Activated T-cell treated with anti-CD3 and anti-CD28 coated beads for 1 hour (primary cell): ENCODE results near the gene SLAMF9.

Source experiments
- DNase-seq: peaks from one replicate; pipeline ENCODE4 v3.0.0-alpha.2; 2020; ENCODE audit warnings: low read depth

The SLAMF9 gene

DNA sequence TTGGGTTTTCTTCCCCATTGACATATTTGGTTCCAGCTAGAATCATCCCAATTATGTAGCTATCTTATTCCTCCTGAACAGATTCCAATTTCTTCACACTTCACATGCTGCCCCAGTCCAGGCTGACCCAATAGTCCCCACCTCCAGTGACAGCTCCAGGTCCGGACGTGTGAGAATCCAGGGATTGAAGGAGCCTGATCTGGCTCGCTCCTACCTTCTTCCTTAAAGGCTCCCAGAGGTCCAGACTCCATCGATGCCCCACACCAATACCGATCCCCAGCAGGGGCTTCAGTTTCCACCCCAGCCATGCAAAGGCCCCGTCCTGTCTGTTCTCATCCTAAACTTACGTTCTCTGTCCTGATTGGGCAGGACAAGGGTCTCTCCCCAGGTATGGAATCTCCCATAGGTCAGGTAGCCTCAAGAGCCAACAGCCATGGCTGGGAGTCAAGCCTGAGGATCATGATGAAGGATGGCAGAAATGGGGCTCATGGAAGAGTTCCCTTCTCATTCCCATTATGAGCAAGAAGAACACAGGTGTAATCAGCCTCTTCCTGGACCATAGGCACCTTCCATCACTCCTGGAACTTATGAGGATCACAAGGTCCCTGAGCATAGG is 20.4 kb upstream of the SLAMF9 start:
- no peak for DNase-seq

GRCh38 chr1:159973350-159973940 is 19.4 kb upstream of the SLAMF9 start:
- DNase-seq, result no peak

DNA sequence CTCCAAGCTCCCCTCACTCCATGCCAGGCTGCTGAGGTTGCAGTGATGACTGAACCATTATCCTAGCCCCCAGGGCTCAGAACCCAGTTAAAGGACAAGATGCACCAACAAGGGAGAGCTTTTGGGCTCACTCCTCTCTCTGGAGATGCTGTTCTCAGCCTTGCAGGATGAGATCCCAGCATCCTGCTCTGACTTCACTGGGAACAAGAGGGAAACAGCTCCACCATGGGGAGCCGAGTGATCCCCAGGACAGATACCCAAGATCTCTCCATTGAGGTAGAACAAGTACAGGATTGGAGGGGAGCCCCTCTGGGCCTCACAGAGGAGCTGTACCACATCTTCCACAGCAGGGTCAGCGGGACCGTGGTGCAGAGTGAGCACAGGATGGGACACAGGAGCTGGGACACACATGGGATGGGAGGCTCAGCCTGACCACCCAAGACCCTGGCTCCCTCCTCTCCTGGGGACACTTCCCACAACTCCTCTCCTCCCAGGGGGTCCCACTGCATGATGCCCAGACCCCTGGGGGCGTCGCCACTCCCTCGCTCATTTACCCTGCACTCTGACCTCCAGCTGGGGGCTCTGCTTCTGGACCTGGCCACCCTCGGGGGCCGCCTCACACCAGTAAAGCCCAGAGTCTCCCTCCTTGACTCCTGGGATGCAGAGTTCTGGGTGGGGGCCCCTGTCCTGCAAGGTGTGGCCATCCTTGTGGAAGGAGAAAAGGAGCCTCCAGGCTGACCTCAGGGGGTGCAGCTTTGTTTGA is 18.6 kb upstream of the SLAMF9 start:
- no peak for DNase-seq

DNA sequence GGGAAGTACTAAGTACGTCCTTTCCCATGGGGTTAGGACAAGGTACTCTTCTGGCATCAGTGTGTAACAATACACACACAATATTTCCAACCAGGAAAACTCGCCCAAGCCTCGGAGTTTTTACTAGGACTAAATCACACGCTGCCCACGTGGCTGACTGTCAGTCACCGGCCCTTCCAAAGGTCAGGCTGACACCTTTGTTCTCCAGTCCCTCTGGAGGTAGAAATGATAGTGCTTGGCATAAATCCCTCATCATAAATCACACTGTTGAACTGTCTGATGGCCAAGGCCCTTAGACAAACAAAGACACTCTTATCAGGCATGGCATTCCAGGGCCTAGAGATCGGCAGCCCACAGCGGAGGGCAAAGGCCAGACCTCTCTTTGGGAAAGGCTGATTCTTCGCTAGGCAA is 16.9 kb upstream of the SLAMF9 start:
- DNase-seq, result no peak

- DNase-seq, result no peak
These were observed 14.9 kb upstream of the SLAMF9 start for GRCh38 chr1:159968901-159969300.

DNA sequence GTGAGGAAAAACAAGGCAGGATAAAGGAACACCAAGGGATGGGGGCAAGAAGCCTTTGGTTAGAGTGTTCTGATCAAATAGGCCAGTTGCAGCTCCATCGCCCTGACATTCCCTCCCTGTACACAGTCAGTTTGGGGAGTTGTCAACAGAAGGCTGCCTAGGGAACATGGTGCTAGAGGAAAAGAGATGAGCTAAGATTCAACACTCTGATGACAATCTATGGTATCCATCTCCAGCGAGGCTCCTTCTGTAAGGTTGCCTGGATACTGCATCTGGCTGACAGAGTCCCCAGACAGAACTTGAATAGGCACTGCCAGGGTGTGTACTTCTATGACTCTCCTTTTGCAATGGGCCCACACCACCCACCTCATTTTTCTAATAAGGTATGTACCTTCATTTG is 11.2 kb upstream of the SLAMF9 start:
- DNase-seq, result no peak

GRCh38 chr1:159964144-159964543 is 10.1 kb upstream of the SLAMF9 start:
- DNase-seq, result no peak

DNA sequence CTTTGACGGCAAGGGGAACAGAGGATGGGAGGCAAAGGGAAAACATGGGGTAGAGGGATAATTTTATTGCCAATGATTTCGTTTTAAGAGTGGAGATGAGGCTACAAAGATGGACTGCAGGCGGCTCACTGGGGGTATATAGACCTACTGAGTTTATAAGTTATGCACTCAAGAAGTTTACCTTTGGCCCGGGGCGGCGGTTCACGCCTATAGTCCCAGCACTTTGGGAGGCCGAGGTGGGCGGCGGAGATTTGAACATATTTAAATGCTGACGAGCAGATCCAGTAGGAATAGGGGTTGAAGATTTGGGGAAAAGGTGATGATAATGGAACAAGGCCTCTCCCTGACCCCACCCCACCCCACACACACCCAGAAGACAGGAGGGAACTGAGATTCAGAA is 8.1 kb upstream of the SLAMF9 start:
- DNase-seq, result no peak

GRCh38 chr1:159961636-159962035 is 7.6 kb upstream of the SLAMF9 start:
- no peak for DNase-seq

DNA sequence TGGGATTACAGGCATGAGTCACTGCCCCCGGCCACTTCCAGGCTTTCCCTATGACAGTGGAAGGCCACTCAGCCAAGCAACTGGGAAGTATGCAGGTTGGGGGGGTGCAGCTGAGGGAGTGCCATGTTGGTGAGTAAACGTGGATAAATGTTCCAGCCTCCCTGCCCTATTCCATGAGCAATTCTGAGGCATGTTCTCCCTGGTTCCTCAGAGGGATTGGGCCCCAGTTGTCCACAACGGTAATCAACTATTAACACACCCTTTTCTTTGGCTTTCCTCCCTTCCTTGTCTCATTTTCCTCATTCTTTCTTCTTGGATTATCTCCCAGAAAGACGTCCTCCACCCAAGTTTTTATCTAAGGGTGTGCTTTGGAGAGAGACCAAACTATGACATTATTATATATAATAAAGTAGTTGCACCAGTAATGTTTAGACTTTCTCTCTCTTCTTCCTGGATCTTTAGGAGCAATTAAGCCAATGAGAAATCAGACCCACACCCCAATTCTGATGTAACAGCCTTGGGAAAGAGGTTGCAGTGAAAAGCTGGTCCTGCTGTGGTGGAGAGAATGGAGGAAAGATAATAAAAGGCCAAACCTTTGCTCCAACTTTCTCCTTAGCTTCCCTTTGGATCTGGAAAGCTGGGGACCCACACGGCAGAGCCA is 6.8 kb upstream of the SLAMF9 start:
- no peak for DNase-seq

GRCh38 chr1:159959451-159959850 is 5.4 kb upstream of the SLAMF9 start:
- no peak for DNase-seq

DNA sequence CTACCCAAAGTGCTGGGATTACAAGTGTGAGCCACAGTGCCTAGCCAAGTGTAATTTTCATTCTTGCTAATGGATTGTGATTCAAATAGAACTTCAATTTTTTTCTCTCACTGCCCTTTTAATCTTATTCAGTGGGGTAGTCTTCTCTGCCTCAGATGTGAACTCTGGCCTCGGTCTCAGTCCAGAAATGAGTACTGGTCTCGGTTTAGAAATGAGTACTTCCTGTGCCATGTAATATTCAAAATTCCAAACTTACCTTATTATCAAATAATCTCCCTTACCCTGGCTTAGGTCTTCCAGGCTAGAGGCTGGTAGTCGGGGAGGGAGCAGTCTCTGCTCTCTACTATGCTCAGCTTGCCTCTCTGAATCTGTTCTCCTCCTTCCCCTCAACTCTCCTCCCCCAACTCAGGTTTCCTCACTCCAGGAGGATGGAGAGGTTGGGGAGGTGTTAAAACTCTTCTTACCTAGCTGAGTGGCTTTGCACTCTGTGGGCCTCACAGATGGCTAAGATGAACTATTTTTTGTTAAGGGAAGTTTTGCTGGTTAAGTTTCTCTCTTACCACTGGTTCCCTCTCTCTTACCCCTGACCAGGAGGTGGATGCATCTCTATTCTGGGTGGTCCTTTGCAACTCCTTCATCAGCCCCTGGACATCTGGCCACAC is 4.8 kb upstream of the SLAMF9 start:
- no peak for DNase-seq

DNA sequence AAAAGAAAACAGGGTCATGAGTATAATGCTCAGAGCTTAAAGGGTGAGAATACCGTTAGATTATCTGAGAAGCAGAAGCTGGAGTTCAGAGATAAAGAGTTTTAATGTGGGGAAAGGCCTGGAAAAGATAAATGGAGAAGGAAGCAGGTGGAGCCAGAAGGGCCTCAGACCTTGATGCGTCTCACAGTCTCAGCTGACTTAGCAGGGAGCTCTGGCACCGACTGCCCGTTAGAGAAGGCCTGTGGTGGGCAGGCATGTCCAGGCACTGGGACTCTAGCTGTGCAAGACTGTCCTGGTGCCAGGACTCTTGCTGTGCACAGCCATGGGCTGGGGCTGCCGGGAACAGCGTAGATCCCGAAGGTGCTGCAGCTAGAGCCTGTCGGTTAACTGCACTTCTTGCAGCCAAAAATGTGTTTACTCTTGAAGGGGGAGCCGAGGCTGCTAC is 3.8 kb upstream of the SLAMF9 start:
- no peak for DNase-seq

- no peak for DNase-seq
These were observed 1.4 kb upstream of the SLAMF9 start for GRCh38 chr1:159955456-159955855.

DNA sequence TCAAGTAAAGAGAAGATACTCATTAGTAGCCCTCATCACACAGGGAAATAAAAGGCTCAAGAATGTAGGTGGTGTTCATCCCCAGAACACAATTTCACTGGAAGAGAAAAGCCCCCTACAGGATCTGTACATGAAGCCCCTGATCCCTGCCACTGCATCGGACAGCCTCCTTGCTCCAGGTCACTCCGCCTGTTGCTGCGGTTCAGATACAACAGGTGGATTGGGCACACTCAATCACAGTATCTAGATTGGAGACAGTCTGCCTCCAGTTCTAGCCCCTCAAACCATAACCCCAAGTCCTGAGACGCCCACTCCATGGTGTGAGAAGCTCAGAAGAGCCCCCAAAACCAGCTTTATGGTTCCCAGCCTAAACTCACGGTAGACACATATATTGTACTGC is 1.1 kb downstream of the SLAMF9 start:
- no peak for DNase-seq

- no peak for DNase-seq
These were observed 2.5 kb downstream of the SLAMF9 start for GRCh38 chr1:159951551-159951950.

GRCh38 chr1:159951016-159951415 is 3.0 kb downstream of the SLAMF9 start:
- DNase-seq, result no peak

DNA sequence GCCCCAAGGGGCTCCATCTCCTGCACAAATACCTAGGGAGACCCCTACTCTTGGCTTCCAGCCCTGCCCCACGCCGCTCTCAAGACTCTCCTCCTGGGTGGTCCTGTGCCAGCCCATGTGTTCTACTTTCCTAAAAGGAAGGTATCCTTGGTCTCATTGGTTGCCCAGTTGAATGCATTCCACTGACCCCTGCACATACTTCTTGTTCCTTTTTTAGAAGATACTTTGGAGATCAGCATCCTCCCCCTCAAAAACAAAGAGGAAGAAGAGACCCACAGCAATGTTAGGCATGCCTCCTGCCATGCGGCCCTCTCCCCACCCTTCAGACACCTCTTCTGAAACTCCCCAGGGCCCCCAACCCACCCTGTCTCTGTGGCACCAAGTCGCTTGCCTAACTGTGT is 4.1 kb downstream of the SLAMF9 start:
- DNase-seq, result no peak

DNA sequence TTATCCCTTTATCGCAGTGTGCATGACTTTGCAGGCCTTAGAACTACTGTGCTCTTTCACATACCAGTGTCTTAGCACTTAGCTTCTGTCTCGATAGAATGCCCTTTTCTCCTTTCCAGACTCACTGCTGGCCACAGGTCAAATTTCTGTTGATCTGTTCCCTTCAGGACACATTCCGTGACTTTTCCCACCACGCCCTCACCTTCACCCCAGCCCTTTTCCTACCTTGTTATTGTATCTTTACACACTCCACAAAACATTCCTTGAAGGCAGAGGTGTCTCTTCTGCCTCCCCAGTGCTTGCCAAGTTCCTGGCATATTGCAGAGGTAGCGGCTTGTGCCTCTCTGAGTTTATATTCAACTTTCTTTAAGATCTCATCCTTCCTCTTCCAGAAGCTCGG is 4.9 kb downstream of the SLAMF9 start:
- no peak for DNase-seq

GRCh38 chr1:159947942-159948341 is 6.1 kb downstream of the SLAMF9 start:
- DNase-seq, result no peak

- DNase-seq, result no peak
These were observed 7.5 kb downstream of the SLAMF9 start for GRCh38 chr1:159946242-159947187.
